OCI-LY1 (cell line): Measurements from ENCODE around the gene AACS.
"Not testable (repeated sequence)": the region's sequence is repeated elsewhere in the genome, so short reads cannot be mapped to it uniquely, and the experiment has no call there.

Source experiments
- H2AFZ ChIP-seq: fragments of 200-600 bp; sonication (generic), shearing (Covaris generic); 2 replicates; pipeline ENCODE4 v1.6.0; 2014; ENCODE audit warnings: antibody characterized with exemption, mild to moderate bottlenecking, low read length
- H3F3A ChIP-seq: fragments of 200-600 bp; sonication (generic), shearing (Covaris generic); 2 replicates; pipeline ENCODE4 v1.6.0; 2014; ENCODE audit warnings: mild to moderate bottlenecking, antibody characterized with exemption, low read length, moderate library complexity; ENCODE audit not compliant: insufficient read depth
- H3K27ac ChIP-seq: fragments of 200-600 bp; sonication (generic); 2 replicates; pipeline ENCODE4 v1.5.1; 2014; ENCODE audit warnings: low read length, mixed run types, mild to moderate bottlenecking, low read depth; ENCODE audit not compliant: poor library complexity, severe bottlenecking
- H3K27me3 ChIP-seq: fragments of 200-600 bp; sonication (generic); 2 replicates; pipeline ENCODE4 v1.6.0; 2014; ENCODE audit warnings: antibody characterized with exemption, mild to moderate bottlenecking, low read length, moderate library complexity; ENCODE audit not compliant: insufficient read depth
- H3K36me3 ChIP-seq: fragments of 200-600 bp; sonication (generic); 2 replicates; pipeline ENCODE4 v1.6.1; 2014; ENCODE audit warnings: mild to moderate bottlenecking, antibody characterized with exemption, low read length, moderate library complexity, mixed read lengths; ENCODE audit not compliant: insufficient read depth
- H3K4me1 ChIP-seq: fragments of 200-600 bp; sonication (generic); 2 replicates; pipeline ENCODE4 v1.5.1; 2014; ENCODE audit warnings: mild to moderate bottlenecking, low read length, moderate library complexity; ENCODE audit not compliant: insufficient read depth, severe bottlenecking
- H3K4me2 ChIP-seq: fragments of 200-600 bp; sonication (generic), shearing (Covaris generic); 2 replicates; pipeline ENCODE4 v1.6.1; 2014; ENCODE audit warnings: low read length
- H3K4me3 ChIP-seq: fragments of 200-600 bp; sonication (generic); 2 replicates; pipeline ENCODE4 v1.5.1; 2014; ENCODE audit warnings: low read length, low read depth, mild to moderate bottlenecking, mixed read lengths; ENCODE audit not compliant: poor library complexity, severe bottlenecking
- H3K79me2 ChIP-seq: fragments of 200-600 bp; shearing (Covaris generic); 2 replicates; pipeline ENCODE4 v1.6.1; 2016; ENCODE audit warnings: mixed run types, low read length, mixed read lengths; ENCODE audit not compliant: insufficient read depth
- H3K9ac ChIP-seq: fragments of 200-600 bp; sonication (generic), shearing (Covaris generic); 2 replicates; pipeline ENCODE4 v1.6.1; 2014; ENCODE audit warnings: mild to moderate bottlenecking, low read length, mixed read lengths
- H3K9me2 ChIP-seq: fragments of 200-600 bp; sonication (generic), shearing (Covaris generic); 2 replicates; pipeline ENCODE4 v1.6.1; 2014; ENCODE audit warnings: low read depth, mild to moderate bottlenecking, low read length, mixed read lengths
- H3K9me3 ChIP-seq: fragments of 200-600 bp; shearing (Covaris generic); 2 replicates; pipeline ENCODE4 v1.6.1; 2014; ENCODE audit warnings: low read length, mixed read lengths
- H4K20me1 ChIP-seq: fragments of 200-600 bp; sonication (generic), shearing (Covaris generic); 2 replicates; pipeline ENCODE4 v1.6.0; 2016; ENCODE audit warnings: mild to moderate bottlenecking, low read length; ENCODE audit not compliant: insufficient read depth
- EZH2 ChIP-seq: fragments of 200-600 bp; sonication (generic), shearing (Covaris generic); IDR thresholded peaks from 2 replicates; pipeline ENCODE4 v1.8.0; 2017; ENCODE audit warnings: borderline replicate concordance, mixed run types, mild to moderate bottlenecking, antibody characterized with exemption, low read length, moderate library complexity, mixed read lengths
- TF ChIP-seq, protein P1 (sequence below): fragments of 200-600 bp; sonication (generic), shearing (Covaris generic); IDR thresholded peaks from 2 replicates; pipeline ENCODE4 v1.5.1; 2017; ENCODE audit warnings: mild to moderate bottlenecking, antibody characterized with exemption, low read length, moderate library complexity, mixed read lengths

Gene AACS

DNA sequence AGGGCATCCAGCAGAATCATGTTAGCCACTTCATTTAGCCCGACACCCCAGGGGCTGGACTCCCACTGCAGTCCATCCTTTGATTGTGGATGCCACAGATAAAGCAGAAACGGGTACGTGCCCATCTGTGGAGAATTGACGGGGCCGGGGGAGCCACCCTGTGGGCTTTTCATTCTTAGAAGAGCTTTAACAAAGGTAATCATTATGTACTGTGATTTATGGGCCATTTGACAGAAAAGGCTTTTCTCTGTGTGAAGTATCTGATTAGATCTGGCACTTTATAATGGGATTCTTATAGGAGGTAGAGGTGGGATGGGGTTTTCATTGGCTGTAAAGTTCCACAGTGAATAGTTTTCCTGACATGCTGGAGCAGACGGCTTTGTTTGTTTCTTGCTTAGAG is 40.4 kb downstream of the AACS start:
- H4K20me1 ChIP-seq: no peaks in the 10 kb centered on the region
- H3K4me3 ChIP-seq: no peak overlapping the region
- H3K4me1 ChIP-seq: no peaks in the 10 kb centered on the region
- no peaks in the 10 kb centered on the region for H3F3A ChIP-seq
- H3K27ac ChIP-seq: no peak overlapping the region
- H3K36me3 ChIP-seq: peaks cover 21% of the 10 kb centered on the region; the same call in 1 of the 2 replicates
- no peaks in the 10 kb centered on the region for H3K79me2 ChIP-seq
- H3K27me3 ChIP-seq: no peaks in the 10 kb centered on the region
- TF ChIP-seq, protein P1, sequence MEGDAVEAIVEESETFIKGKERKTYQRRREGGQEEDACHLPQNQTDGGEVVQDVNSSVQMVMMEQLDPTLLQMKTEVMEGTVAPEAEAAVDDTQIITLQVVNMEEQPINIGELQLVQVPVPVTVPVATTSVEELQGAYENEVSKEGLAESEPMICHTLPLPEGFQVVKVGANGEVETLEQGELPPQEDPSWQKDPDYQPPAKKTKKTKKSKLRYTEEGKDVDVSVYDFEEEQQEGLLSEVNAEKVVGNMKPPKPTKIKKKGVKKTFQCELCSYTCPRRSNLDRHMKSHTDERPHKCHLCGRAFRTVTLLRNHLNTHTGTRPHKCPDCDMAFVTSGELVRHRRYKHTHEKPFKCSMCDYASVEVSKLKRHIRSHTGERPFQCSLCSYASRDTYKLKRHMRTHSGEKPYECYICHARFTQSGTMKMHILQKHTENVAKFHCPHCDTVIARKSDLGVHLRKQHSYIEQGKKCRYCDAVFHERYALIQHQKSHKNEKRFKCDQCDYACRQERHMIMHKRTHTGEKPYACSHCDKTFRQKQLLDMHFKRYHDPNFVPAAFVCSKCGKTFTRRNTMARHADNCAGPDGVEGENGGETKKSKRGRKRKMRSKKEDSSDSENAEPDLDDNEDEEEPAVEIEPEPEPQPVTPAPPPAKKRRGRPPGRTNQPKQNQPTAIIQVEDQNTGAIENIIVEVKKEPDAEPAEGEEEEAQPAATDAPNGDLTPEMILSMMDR: no peak
- TF ChIP-seq EZH2: no peak
- H3K9me2 ChIP-seq: no peaks in the 10 kb centered on the region
- no peak overlapping the region for H3K4me2 ChIP-seq
- no peak overlapping the region for H2AFZ ChIP-seq
- no peak overlapping the region for H3K9ac ChIP-seq
- no peaks in the 10 kb centered on the region for H3K9me3 ChIP-seq

DNA sequence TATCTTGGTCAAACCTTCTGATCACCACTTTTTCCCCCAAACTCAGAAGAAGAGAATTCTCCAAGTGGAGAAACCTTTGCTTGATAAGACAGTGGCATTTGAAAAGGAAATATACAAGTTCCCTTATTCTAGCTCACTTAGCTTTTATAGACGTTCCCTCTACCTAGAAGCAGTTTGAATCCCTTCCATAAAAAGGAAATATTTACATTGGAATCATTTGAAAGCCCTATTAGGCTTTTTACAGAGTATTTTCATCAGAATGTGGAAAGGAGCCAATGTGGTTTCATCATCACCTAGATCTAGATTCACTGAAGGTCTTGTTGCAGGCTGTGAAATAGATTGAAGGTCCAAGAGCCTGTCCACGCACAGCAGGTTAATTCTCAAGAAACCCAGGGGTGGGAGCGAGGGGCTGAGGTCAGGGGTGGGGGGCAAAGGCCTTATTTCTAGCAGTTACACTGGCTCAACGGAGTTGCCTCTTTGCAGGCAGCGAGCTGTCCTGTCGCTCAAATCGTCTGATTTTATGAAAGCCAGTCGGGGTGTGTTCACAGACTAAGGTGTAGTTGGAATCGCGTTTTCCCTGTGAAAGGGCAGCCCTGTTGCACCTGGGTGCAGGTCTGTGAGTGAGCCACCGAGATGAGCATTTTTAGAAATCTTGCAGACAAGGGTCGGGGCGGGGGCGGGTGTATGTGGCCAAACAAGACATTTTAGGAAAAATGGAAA is 45.6 kb downstream of the AACS start:
- Histone ChIP-seq H3K9me3 (0 out of 2 replicates have a peak, but pooled peaks cover 2% of the 10 kb centered on the region), H2AFZ (no peak overlapping the region), H3K9me2 (no peaks in the 10 kb centered on the region), H3K4me1 (peaks cover 13% of the 10 kb centered on the region), H3K79me2 (no peaks in the 10 kb centered on the region), H3F3A (no peaks in the 10 kb centered on the region), H3K4me2 (no peak overlapping the region), H3K9ac (no peak overlapping the region), H3K4me3 (no peak overlapping the region), H4K20me1 (no peaks in the 10 kb centered on the region), H3K27ac (no peak overlapping the region), H3K27me3 (no peaks in the 10 kb centered on the region), H3K36me3 (peaks cover 25% of the 10 kb centered on the region)
- TF ChIP-seq EZH2: no peak
- TF ChIP-seq, protein P1: no peak

DNA sequence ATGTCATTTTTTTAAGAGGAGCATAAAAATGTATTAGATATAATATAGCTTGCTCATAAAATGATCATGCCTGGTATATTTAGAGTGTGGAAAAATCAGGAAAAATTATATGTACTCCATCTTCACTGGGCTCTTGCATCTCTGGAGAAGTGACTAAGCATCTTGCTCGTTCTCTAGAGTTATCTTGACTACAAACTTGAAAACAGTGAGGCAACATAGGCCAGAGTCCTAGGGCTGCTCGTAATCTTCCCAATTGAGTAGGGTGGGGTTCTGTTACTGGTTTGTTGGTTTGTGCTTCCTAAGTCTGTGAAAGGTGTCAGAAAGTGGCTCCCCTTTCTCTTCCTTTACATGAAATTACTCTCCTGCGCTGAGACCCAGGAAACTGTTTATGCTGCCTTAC is 46.2 kb downstream of the AACS start:
- Histone ChIP-seq H3K9me3 (0 out of 2 replicates have a peak, but pooled peaks cover 2% of the 10 kb centered on the region), H2AFZ (no peak overlapping the region), H3F3A (no peaks in the 10 kb centered on the region), H3K79me2 (no peaks in the 10 kb centered on the region), H3K27me3 (no peaks in the 10 kb centered on the region), H3K27ac (no peak overlapping the region), H3K36me3 (peaks cover 25% of the 10 kb centered on the region), H4K20me1 (no peaks in the 10 kb centered on the region), H3K9me2 (no peaks in the 10 kb centered on the region), H3K4me3 (no peak overlapping the region), H3K9ac (no peak overlapping the region), H3K4me2 (no peak overlapping the region), H3K4me1 (peaks cover 13% of the 10 kb centered on the region)
- TF ChIP-seq EZH2: no peak
- TF ChIP-seq, protein P1: no peak

DNA sequence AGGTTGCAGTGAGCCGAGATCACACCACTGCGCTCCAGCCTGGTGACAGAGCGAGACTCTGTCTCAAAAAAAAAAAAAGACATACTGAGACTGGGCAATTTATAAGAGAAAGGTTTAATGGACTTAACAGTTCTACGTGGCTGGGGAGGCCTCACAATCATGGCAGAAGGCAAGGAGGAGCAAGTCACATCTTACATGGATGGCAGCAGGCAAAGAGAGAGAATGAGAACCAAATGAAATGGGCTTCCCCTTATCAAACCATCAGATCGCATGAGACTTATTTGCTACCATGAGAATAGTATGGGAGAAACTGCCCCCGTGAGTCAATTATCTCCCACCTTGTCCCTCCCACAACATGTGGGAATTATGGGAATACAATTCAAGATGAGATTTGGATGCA is 47.4 kb downstream of the AACS start:
- peaks cover 25% of the 10 kb centered on the region for H3K36me3 ChIP-seq
- not testable (repeated sequence) for H3K9ac ChIP-seq, H3K4me2 ChIP-seq

More for the DNA sequence above, 47.4 kb downstream of the AACS start:
- not testable (repeated sequence) for H3K79me2 ChIP-seq, H4K20me1 ChIP-seq, H3F3A ChIP-seq, H3K27me3 ChIP-seq, H3K27ac ChIP-seq, H3K9me2 ChIP-seq, H2AFZ ChIP-seq, H3K9me3 ChIP-seq, H3K4me3 ChIP-seq
- H3K4me1 ChIP-seq: peaks cover 13% of the 10 kb centered on the region
